HepG2 (cell line): ENCODE measurements around the gene NEAT1. TPM values are rescaled to one million over a fixed set of nuclear protein-coding genes. Genes with fewer than 3 reads are reported as not detected.

Experiments
- AHR ChIP-seq: IDR thresholded peaks from 2 replicates; pipeline ENCODE4 v1.6.1; 2018; ENCODE audit warnings: missing genetic modification reagents, missing compliant biosample characterization
- ATF7 ChIP-seq, 2 experiments: fragments of 450-650 bp in 1 of 2; sonication (generic) in 1 of 2; formaldehyde crosslinking in 1 of 2; IDR thresholded peaks; 2 replicates each; pipeline versions ENCODE4 v1.4.0 to v1.6.1; 2016 to 2020; ENCODE audit warnings: antibody characterized with exemption in 1 of 2, mild to moderate bottlenecking in 1 of 2, missing genetic modification reagents in 1 of 2
- BHLHE40 ChIP-seq: IDR thresholded peaks from 2 replicates; pipeline ENCODE4 v1.6.1; 2011; ENCODE audit warnings: low read length, improper control_type of control experiment
- DDIT3 ChIP-seq: sonication (generic); formaldehyde crosslinking; IDR thresholded peaks from 2 replicates; pipeline ENCODE4 v1.4.0; 2020; ENCODE audit warnings: mild to moderate bottlenecking, missing genetic modification reagents
- DZIP1 ChIP-seq: sonication (generic); formaldehyde crosslinking; IDR thresholded peaks from 2 replicates; pipeline ENCODE4 v1.5.0; 2020; ENCODE audit warnings: mild to moderate bottlenecking, missing genetic modification reagents
- FOXK2 ChIP-seq: fragments of 450-650 bp; IDR thresholded peaks from 2 replicates; pipeline ENCODE4 v1.6.1; 2016
- GABPA ChIP-seq, 2 experiments: IDR thresholded peaks; 2 replicates each; pipeline ENCODE4 v1.6.1; 2011 to 2016; ENCODE audit warnings: low read depth in 2 of 2, low read length in 1 of 2, missing biosample characterization in 1 of 2, missing genetic modification characterization in 1 of 2
- HIVEP1 ChIP-seq: sonication (generic); formaldehyde crosslinking; IDR thresholded peaks from 2 replicates; pipeline ENCODE4 v1.4.0; 2020; ENCODE audit warnings: mild to moderate bottlenecking, missing genetic modification reagents
- HNF4A ChIP-seq: sonication (generic); formaldehyde crosslinking; IDR thresholded peaks from 2 replicates; pipeline ENCODE4 v1.4.0; 2020; ENCODE audit warnings: missing genetic modification reagents
- HOXD1 ChIP-seq: sonication (generic); formaldehyde crosslinking; IDR thresholded peaks from 2 replicates; pipeline ENCODE4 v1.5.0; 2020; ENCODE audit warnings: missing genetic modification reagents
- KLF12 ChIP-seq: sonication (generic); formaldehyde crosslinking; IDR thresholded peaks from 2 replicates; pipeline ENCODE4 v1.4.0; 2020; ENCODE audit warnings: missing genetic modification reagents, borderline replicate concordance
- KLF13 ChIP-seq: sonication (generic); formaldehyde crosslinking; IDR thresholded peaks from 2 replicates; pipeline ENCODE4 v1.4.0; 2020; ENCODE audit warnings: mild to moderate bottlenecking, missing genetic modification reagents
- PLSCR1 ChIP-seq: sonication (generic); formaldehyde crosslinking; IDR thresholded peaks from 2 replicates; pipeline ENCODE4 v1.5.0; 2020; ENCODE audit warnings: missing genetic modification reagents, mild to moderate bottlenecking, borderline replicate concordance
- SKI ChIP-seq: fragments of 450-650 bp; IDR thresholded peaks from one replicate; pipeline ENCODE4 v1.6.1; 2018; ENCODE audit warnings: mild to moderate bottlenecking; ENCODE audit not compliant: partially characterized antibody
- SKIL ChIP-seq: sonication (generic); formaldehyde crosslinking; IDR thresholded peaks from 2 replicates; pipeline ENCODE4 v1.8.0; 2022; ENCODE audit warnings: missing genetic modification reagents, mild to moderate bottlenecking, moderate library complexity, borderline replicate concordance
- SMARCC2 ChIP-seq: fragments of 450-650 bp; IDR thresholded peaks from 2 replicates; pipeline ENCODE4 v1.6.1; 2017; ENCODE audit warnings: antibody characterized with exemption, mild to moderate bottlenecking
- SNAI1 ChIP-seq: sonication (generic); formaldehyde crosslinking; IDR thresholded peaks from 2 replicates; pipeline ENCODE4 v1.5.0; 2020; ENCODE audit warnings: mild to moderate bottlenecking, missing genetic modification reagents, borderline replicate concordance
- ZMYM2 ChIP-seq: sonication (generic); formaldehyde crosslinking; IDR thresholded peaks from 2 replicates; pipeline ENCODE4 v1.8.0; 2022; ENCODE audit warnings: mild to moderate bottlenecking, missing genetic modification reagents
- ZNF121 ChIP-seq: sonication (generic); formaldehyde crosslinking; IDR thresholded peaks from 2 replicates; pipeline ENCODE4 v1.5.0; 2020; ENCODE audit warnings: mild to moderate bottlenecking, missing genetic modification reagents
- ZNF256 ChIP-seq: sonication (generic); formaldehyde crosslinking; conservative IDR thresholded peaks from 2 replicates; pipeline ENCODE4 v1.4.0; 2020; ENCODE audit warnings: missing genetic modification reagents
- ZNF317 ChIP-seq: sonication (generic); formaldehyde crosslinking; IDR thresholded peaks from 2 replicates; pipeline ENCODE4 v1.5.0; 2020; ENCODE audit warnings: mild to moderate bottlenecking, missing genetic modification reagents
- ZNF354B ChIP-seq: sonication (generic); formaldehyde crosslinking; IDR thresholded peaks from 2 replicates; pipeline ENCODE4 v1.8.0; 2022; ENCODE audit warnings: mild to moderate bottlenecking, missing genetic modification reagents
- ZNF550 ChIP-seq: sonication (generic); formaldehyde crosslinking; IDR thresholded peaks from 2 replicates; pipeline ENCODE4 v1.4.0; 2020; ENCODE audit warnings: mild to moderate bottlenecking, missing genetic modification reagents, borderline replicate concordance
- ZNF558 ChIP-seq: sonication (generic); formaldehyde crosslinking; IDR thresholded peaks from 2 replicates; pipeline ENCODE4 v1.9.0; 2022; ENCODE audit warnings: mild to moderate bottlenecking, missing genetic modification reagents, borderline replicate concordance
- ZNF569 ChIP-seq: sonication (generic); formaldehyde crosslinking; IDR thresholded peaks from 2 replicates; pipeline ENCODE4 v1.5.0; 2020; ENCODE audit warnings: mild to moderate bottlenecking, missing genetic modification reagents, moderate library complexity, borderline replicate concordance
- ZNF816 ChIP-seq: sonication (generic); formaldehyde crosslinking; IDR thresholded peaks from 2 replicates; pipeline ENCODE4 v1.8.0; 2022; ENCODE audit warnings: missing genetic modification reagents, mild to moderate bottlenecking, borderline replicate concordance
- polyA plus RNA-seq, 8 experiments: library from polyadenylated mRNA; depleted of rRNA in 3 of 8; stranded (reverse) in 7 of 8; unstranded in 1 of 8; fragments of >200 nt; fragmentation: Illumina TruSeq in 4 of 8; extraction: Trizol in 4 of 8; gene quantifications; 2 replicates each; pipeline versions ENCODE4 v1.2.1 to v1.2.3, GENCODE V29; 2011 to 2016; ENCODE audit warnings: low read depth in 4 of 8, missing spikeins in 1 of 8, mixed read lengths in 1 of 8; ENCODE audit not compliant: insufficient read depth in 1 of 8
- total RNA-seq, 5 experiments: library from RNA; depleted of rRNA; stranded (reverse); fragments of >200 nt; fragmentation: Illumina TruSeq; extraction: Trizol; gene quantifications; 2 replicates each; pipeline ENCODE4 v1.2.3, GENCODE V29; 2016; ENCODE audit warnings: low read depth in 1 of 5

NEAT1 gene
- total and polyA plus RNA-seq, 2 of the 13 experiments (the other 11 are each of a cell fraction or from before 2014, with no cell fraction given), result 20.5 to 41.2 TPM

GRCh38 chr11:65476632-65477148, 54.1 kb downstream of the NEAT1 start (continued):
- TF ChIP-seq DZIP1 (CRISPR knock-in tag), result no peak; the same call in 1 of the 2 replicates
- TF ChIP-seq SKI, result no peak
- 0 out of 2 replicates have a peak, but pooled peaks have one; percentile 12 for TF ChIP-seq AHR (CRISPR knock-in tag)
- no peak for TF ChIP-seq ZNF569 (CRISPR knock-in tag)
- TF ChIP-seq ZNF550 (CRISPR knock-in tag), result no peak
- no peak for TF ChIP-seq ZNF558 (CRISPR knock-in tag)
- TF ChIP-seq BHLHE40, result no peak
- TF ChIP-seq ZNF354B (CRISPR knock-in tag), result no peak
- TF ChIP-seq ZNF256 (CRISPR knock-in tag), result no peak
- TF ChIP-seq ZNF317, result 0 out of 2 replicates have a peak, but pooled peaks have one; percentile 4
- 0 out of 2 replicates have a peak, but pooled peaks have one; percentile 10 for TF ChIP-seq SNAI1
- no peak for TF ChIP-seq PLSCR1 (CRISPR knock-in tag)
- TF ChIP-seq SKIL (CRISPR knock-in tag), result no peak
- no peak for TF ChIP-seq ZNF816 (CRISPR knock-in tag)
- no peak for TF ChIP-seq GABPA (IDR thresholded peaks at IDR 0.05; ENCODE audit: low read depth, low read length)
- TF ChIP-seq GABPA (CRISPR knock-in tag; IDR thresholded peaks at IDR 0.05; ENCODE audit: low read depth), result no peak
- peak; percentile 23 for TF ChIP-seq HNF4A
- TF ChIP-seq ATF7 (IDR thresholded peaks at IDR 0.05), result no peak
- TF ChIP-seq ATF7 (CRISPR knock-in tag; IDR thresholded peaks at IDR 0.05), result no peak
- TF ChIP-seq HIVEP1, result no peak
- no peak for TF ChIP-seq SMARCC2
- TF ChIP-seq DDIT3 (CRISPR knock-in tag), result no peak
- TF ChIP-seq FOXK2, result no peak
- no peak for TF ChIP-seq KLF12 (CRISPR knock-in tag)
- TF ChIP-seq ZNF121 (CRISPR knock-in tag), result peak; percentile 91
- TF ChIP-seq ZMYM2 (CRISPR knock-in tag), result no peak
- TF ChIP-seq KLF13 (CRISPR knock-in tag), result no peak
- no peak for TF ChIP-seq HOXD1 (CRISPR knock-in tag)
